Heart left ventricle (tissue), 16 donors: Measurements from ENCODE around the gene ZMIZ1. TPM values are rescaled to one million over a fixed set of nuclear protein-coding genes. Genes with fewer than 3 reads are reported as not detected.

Experiments
- ATAC-seq, 4 donors: fragments of 200-7000 bp; cut with Tn5 transposase; one replicate each; pipeline ENCODE4 v1.9.1; 2020 to 2022; ENCODE audit warnings: moderate library complexity in 4 of 4, mild to moderate bottlenecking in 3 of 4, moderate number of reproducible peaks in 1 of 4
- DNase-seq, 5 donors: peaks; one replicate each; pipeline ENCODE4 v3.0.0-alpha.2; 2020
- H3K27ac ChIP-seq, 12 donors: fragments of 200-600 bp; sonication (generic) in 4 of 12; one replicate each; pipeline versions ENCODE4 v1.5.0 to v1.8.0; 2016 to 2022; ENCODE audit warnings: mild to moderate bottlenecking in 2 of 12
- H3K27me3 ChIP-seq, 9 donors: fragments of 200-600 bp; sonication (generic) in 2 of 9; one replicate each; pipeline versions ENCODE4 v1.5.1 to v1.8.0; 2016 to 2022; ENCODE audit warnings: mild to moderate bottlenecking in 3 of 9
- H3K36me3 ChIP-seq, 9 donors: fragments of 200-600 bp; sonication (generic) in 2 of 9; one replicate each; pipeline versions ENCODE4 v1.5.0 to v1.8.0; 2018 to 2022; ENCODE audit warnings: mild to moderate bottlenecking in 2 of 9
- H3K4me1 ChIP-seq, 12 donors: fragments of 200-600 bp; sonication (generic) in 4 of 12; one replicate each; pipeline versions ENCODE4 v1.5.0 to v1.8.0; 2016 to 2022; ENCODE audit warnings: mild to moderate bottlenecking in 3 of 12
- H3K4me3 ChIP-seq, 12 donors: fragments of 200-600 bp; sonication (generic) in 4 of 12; one replicate each; pipeline versions ENCODE4 v1.5.0 to v1.8.0; 2017 to 2022; ENCODE audit warnings: mild to moderate bottlenecking in 9 of 12, moderate library complexity in 4 of 12
- H3K9me3 ChIP-seq, 12 donors: fragments of 200-600 bp; sonication (generic) in 4 of 12; one replicate each; pipeline versions ENCODE4 v1.5.0 to v1.8.0; 2016 to 2022; ENCODE audit warnings: mild to moderate bottlenecking in 1 of 12
- CTCF ChIP-seq, 12 donors: fragments of 200-600 bp; sonication (generic) in 4 of 12; IDR thresholded peaks; one replicate each; pipeline versions ENCODE4 v1.5.0 to v1.8.0; 2018 to 2022; ENCODE audit warnings: antibody characterized with exemption in 12 of 12, mild to moderate bottlenecking in 5 of 12
- POLR2A ChIP-seq, 2 donors: fragments of 450-650 bp; IDR thresholded peaks; one replicate each; pipeline ENCODE4 v1.6.1; 2017; ENCODE audit warnings: antibody characterized with exemption in 2 of 2, mild to moderate bottlenecking in 2 of 2, moderate library complexity in 2 of 2
- WGBS, 4 donors: extraction: QIAGEN DNeasy Blood & Tissue Kit in 2 of 4; methylation state at CpG; one replicate each; pipeline versions ENCODE4 v1.1.5 to v1.1.7; 2013 to 2018; 5-methylcytosine and 5-hydroxymethylcytosine counted together
- intact Hi-C, 10 donors: fragments of 100-400 bp; cut with DNase I; formaldehyde crosslinking; loops; one replicate each; pipeline versions ENCODE4 v1.11.1 to v1.14.2; 2022
- polyA plus RNA-seq, 2 donors: library from polyadenylated mRNA; stranded (reverse); fragments of 200-250 nt; gene quantifications; one replicate each; pipeline ENCODE4 v1.2.3, GENCODE V29; 2013
- total RNA-seq, 9 donors: library from RNA; depleted of rRNA in 2 of 9; stranded (reverse); fragments of >200 nt in 2 of 9; fragmentation: NEBNext Ultra II Directional in 3 of 9; extraction: Animal tissue kit (Norgen Biotek cat#: 25700) in 3 of 9; gene quantifications; one replicate each; pipeline versions ENCODE4 v1.1.0 to v1.2.4, GENCODE V29; 2016 to 2023
- donor health status: ischemic (EF 13 %, LVEDD 7.1; RV severe dilation, severe dysfunction).
- donor health status: healthy with polysubstance abuse.
- donor health status: DM: no; HTN: yes; CAD: no.
- donor health status: DM: no; HTN: no; CAD: no.
- donor health status: ischemic (EF 25% LVEDD 6.9; RV normal size, moderate dysfunction).
- donor health status: ischemic (EF 25% LVEDD 5.7; RV mildly dilated, moderate dysfunction).
- donor health status: healthy.
- donor health status: DM: yes; HTN: yes; CAD: no.
- donor health status: ischemic (EF 35%, LVEDD 5.7; RV mildly dilated, moderate dysfunction).
- donor health status: nonischemic (EF 11% LVEDD 7.7; RV severe dilation, severe dysfunction).
- donor health status: DM: yes; HTN: yes; CAD: no.
- donor health status: PGD.
- donor health status: ischemic (EF 29% LVEDD 5.4; RV normal size, mild dysfunction).
- donor health status: nonischemic (EF 23%, LVEDD 6.1; RV moderate dilation, normal function).

The ZMIZ1 gene
- total and polyA plus RNA-seq, 11 donors: 19.7 to 75.4 (median 49.2) TPM

GRCh38 chr10:79293841-79294581 lies 225.2 kb downstream of the ZMIZ1 start:
- ATAC-seq: peak in 3 of 4 donors; percentile 24 to 52 (median 50)
- H3K4me3 ChIP-seq: no peak overlapping the region
- no peaks in the 10 kb centered on the region for H3K27me3 ChIP-seq
- 81 to 89% (median 83%) methylated on average over 10 to 11 of the region's 11 CpGs for WGBS, 4 donors
- H3K27ac ChIP-seq: peak overlapping the region in 9 of 12 donors; percentile 2 to 86 (median 58)
- peak in 2 of 5 donors; percentile 51 to 57 for DNase-seq
- intact Hi-C loops: no loop called here
- no peak for TF ChIP-seq CTCF (IDR thresholded peaks at IDR 0.05)
- no peak for TF ChIP-seq POLR2A (IDR thresholded peaks at IDR 0.05)
- H3K36me3 ChIP-seq: peaks cover 2 to 99% (median 91%) of the 10 kb centered on the region in 9 donors
- H3K9me3 ChIP-seq: no peaks in the 10 kb centered on the region
- H3K4me1 ChIP-seq: peaks cover 0 to 59% (median 18%) of the 10 kb centered on the region in 12 donors

- peak overlapping the region in 1 of 12 donors; percentile 86 for H3K27ac ChIP-seq
- TF ChIP-seq POLR2A (IDR thresholded peaks at IDR 0.05) (no peak), CTCF (IDR thresholded peaks at IDR 0.05) (no peak)
- 76 to 84% (median 79%) methylated on average over 5 of the region's 5 CpGs for WGBS, 4 donors
- ATAC-seq (no peak), DNase-seq (no peak)
- intact Hi-C loops: no loop called here
- H3K4me3 ChIP-seq: no peak overlapping the region
- H3K36me3 ChIP-seq: peaks cover 2 to 100% (median 94%) of the 10 kb centered on the region in 9 donors
- no peaks in the 10 kb centered on the region for H3K9me3 ChIP-seq
- no peaks in the 10 kb centered on the region for H3K27me3 ChIP-seq
- peaks cover 0 to 67% (median 25%) of the 10 kb centered on the region in 12 donors for H3K4me1 ChIP-seq
Measured at GRCh38 chr10:79295563-79295962, 226.8 kb downstream of the ZMIZ1 start.

- no peak for TF ChIP-seq CTCF (IDR thresholded peaks at IDR 0.05)
- no peak for TF ChIP-seq POLR2A (IDR thresholded peaks at IDR 0.05)
- ATAC-seq (no peak), DNase-seq (no peak)
- Histone ChIP-seq H3K27ac (no peak overlapping the region), H3K36me3 (peaks cover 2 to 100% (median 94%) of the 10 kb centered on the region in 9 donors), H3K9me3 (no peaks in the 10 kb centered on the region), H3K27me3 (no peaks in the 10 kb centered on the region), H3K4me1 (peaks cover 0 to 67% (median 23%) of the 10 kb centered on the region in 12 donors), H3K4me3 (no peak overlapping the region)
- WGBS, 4 donors: 91 to 92% (median 91%) methylated on average over 14 of the region's 14 CpGs
- intact Hi-C loops: no loop called here
Measured at GRCh38 chr10:79296431-79296830, 227.7 kb downstream of the ZMIZ1 start.

- peak overlapping the region in 7 of 12 donors; percentile 1 to 66 (median 34) for H3K27ac ChIP-seq
- DNase-seq: peak in 1 of 5 donors; percentile 72
Measured at GRCh38 chr10:79298403-79299244, 229.9 kb downstream of the ZMIZ1 start.

More at GRCh38 chr10:79298403-79299244, 229.9 kb downstream of the ZMIZ1 start:
- TF ChIP-seq CTCF (IDR thresholded peaks at IDR 0.05) (no peak), POLR2A (IDR thresholded peaks at IDR 0.05) (no peak)
- no peak overlapping the region for H3K4me3 ChIP-seq
- peaks cover 0 to 47% (median 13%) of the 10 kb centered on the region in 12 donors for H3K4me1 ChIP-seq
- H3K36me3 ChIP-seq: peaks cover 5 to 100% (median 98%) of the 10 kb centered on the region in 9 donors
- intact Hi-C loops: no loop called here
- 83 to 89% (median 87%) methylated on average over 24 to 27 of the region's 27 CpGs for WGBS, 4 donors
- no peaks in the 10 kb centered on the region for H3K9me3 ChIP-seq
- H3K27me3 ChIP-seq: no peaks in the 10 kb centered on the region
- ATAC-seq: peak in 3 of 4 donors; percentile 14 to 50 (median 35)
